Neural cell (in vitro differentiated cells): ENCODE results near the gene PCTP. TPM values are rescaled to one million over a fixed set of nuclear protein-coding genes. Genes with fewer than 3 reads are reported as not detected.

Experiments used
- H2AFZ ChIP-seq: fragments of 200-600, 300-800 bp; sonication (generic), shearing (Covaris generic); 2 replicates; pipeline ENCODE4 v1.6.0; 2014; ENCODE audit warnings: low read depth, mild to moderate bottlenecking, antibody characterized with exemption, low read length, moderate library complexity
- H3F3A ChIP-seq: fragments of 200-600 bp; shearing (Covaris generic); 2 replicates; pipeline ENCODE4 v1.6.1; 2016; ENCODE audit warnings: mild to moderate bottlenecking, moderate library complexity, mixed read lengths, antibody characterized with exemption, low read length; ENCODE audit not compliant: insufficient read depth, poor library complexity, severe bottlenecking
- H3K27ac ChIP-seq: fragments of 200-600, 300-800 bp; sonication (generic), shearing (Covaris generic); 2 replicates; pipeline ENCODE4 v1.5.1; 2014; ENCODE audit warnings: mild to moderate bottlenecking, low read length, moderate library complexity
- H3K27me3 ChIP-seq: fragments of 300-800, 200-600 bp; sonication (generic), shearing (Covaris generic); 2 replicates; pipeline ENCODE4 v1.6.0; 2014; ENCODE audit warnings: mild to moderate bottlenecking, low read depth, low read length, moderate library complexity; ENCODE audit not compliant: insufficient read depth
- H3K36me3 ChIP-seq: fragments of 300-800, 200-600 bp; sonication (generic), shearing (Covaris generic); 2 replicates; pipeline ENCODE4 v1.5.1; 2014; ENCODE audit warnings: mild to moderate bottlenecking, antibody characterized with exemption, low read length, moderate library complexity; ENCODE audit not compliant: insufficient read depth
- H3K4me2 ChIP-seq: fragments of 300-800, 200-600 bp; sonication (generic), shearing (Covaris generic); 2 replicates; pipeline ENCODE4 v1.6.0; 2014; ENCODE audit warnings: mild to moderate bottlenecking, low read length
- H3K4me3 ChIP-seq: fragments of 300-800, 200-600 bp; sonication (generic), shearing (Covaris generic); 2 replicates; pipeline ENCODE4 v1.5.1; 2014; ENCODE audit warnings: mild to moderate bottlenecking, low read length, moderate library complexity
- H3K79me2 ChIP-seq: fragments of 200-600 bp; shearing (Covaris generic); replicated peaks from 2 replicates; pipeline ENCODE4 v1.6.0; 2014; ENCODE audit warnings: mild to moderate bottlenecking, low read length, moderate library complexity; ENCODE audit not compliant: insufficient read depth
- H3K9ac ChIP-seq: fragments of 300-800, 200-600 bp; sonication (generic), shearing (Covaris generic); 2 replicates; pipeline ENCODE4 v1.6.1; 2016; ENCODE audit warnings: mild to moderate bottlenecking, low read length, mixed read lengths
- H3K9me2 ChIP-seq: fragments of 200-600 bp; shearing (Covaris generic); 2 replicates; pipeline ENCODE4 v1.6.1; 2016; ENCODE audit warnings: mild to moderate bottlenecking, low read length, mixed read lengths; ENCODE audit not compliant: insufficient read depth
- H3K9me3 ChIP-seq: fragments of 200-600, 300-800 bp; sonication (generic), shearing (Covaris generic); 2 replicates; pipeline ENCODE4 v1.6.1; 2016; ENCODE audit warnings: mild to moderate bottlenecking, mixed run types, low read length, moderate library complexity, mixed read lengths
- H4K20me1 ChIP-seq: fragments of 200-600 bp; shearing (Covaris generic); 2 replicates; pipeline ENCODE4 v1.6.1; 2016; ENCODE audit warnings: mild to moderate bottlenecking, mixed run types; ENCODE audit not compliant: insufficient read depth
- EP300 ChIP-seq: fragments of 450-650 bp; conservative IDR thresholded peaks from 2 replicates; pipeline ENCODE4 v1.6.1; 2014; ENCODE audit warnings: antibody characterized with exemption, mild to moderate bottlenecking, moderate library complexity; ENCODE audit not compliant: poor library complexity, severe bottlenecking
- EZH2 ChIP-seq: fragments of 200-600, 300-800 bp; shearing (Covaris generic), sonication (generic); IDR thresholded peaks from 2 replicates; pipeline ENCODE4 v1.6.1; 2014; ENCODE audit warnings: antibody characterized with exemption, low read length, borderline replicate concordance, mild to moderate bottlenecking; ENCODE audit not compliant: insufficient read depth, poor library complexity, severe bottlenecking
- MXI1 ChIP-seq: fragments of 450-650 bp; conservative IDR thresholded peaks from 2 replicates; pipeline ENCODE4 v1.6.1; 2014; ENCODE audit warnings: antibody characterized with exemption, mild to moderate bottlenecking; ENCODE audit not compliant: poor library complexity, severe bottlenecking
- POLR2AphosphoS5 ChIP-seq: IDR thresholded peaks from 2 replicates; pipeline ENCODE4 v1.6.1; 2012
- RAD21 ChIP-seq: fragments of 450-650 bp; conservative IDR thresholded peaks from 2 replicates; pipeline ENCODE4 v1.6.1; 2014; ENCODE audit warnings: antibody characterized with exemption, mild to moderate bottlenecking, moderate library complexity
- REST ChIP-seq: IDR thresholded peaks from 2 replicates; pipeline ENCODE4 v1.6.1; 2012; ENCODE audit warnings: borderline replicate concordance
- SMC3 ChIP-seq: fragments of 450-650 bp; conservative IDR thresholded peaks from 2 replicates; pipeline ENCODE4 v1.6.1; 2014; ENCODE audit warnings: antibody characterized with exemption, mild to moderate bottlenecking, moderate library complexity; ENCODE audit not compliant: poor library complexity
- TAF1 ChIP-seq: IDR thresholded peaks from 2 replicates; pipeline ENCODE4 v1.6.1; 2012; ENCODE audit warnings: low read depth
- polyA plus RNA-seq: library from polyadenylated mRNA; depleted of rRNA; stranded (reverse); fragments of >200 nt; gene quantifications from 2 replicates; pipeline ENCODE4 v1.2.3, GENCODE V29; 2014
- TF ChIP-seq, protein P1 (sequence below): fragments of 450-650 bp; IDR thresholded peaks from 2 replicates; pipeline ENCODE4 v1.5.1; 2014; ENCODE audit warnings: antibody characterized with exemption, mild to moderate bottlenecking, moderate library complexity; ENCODE audit not compliant: poor library complexity, severe bottlenecking

Gene PCTP
- polyA plus RNA-seq, 1 donor from 2014 or later, result 3.9 TPM

- H3K4me3 ChIP-seq, result no peak overlapping the region
- H3F3A ChIP-seq, result no peaks in the 10 kb centered on the region
- H4K20me1 ChIP-seq, result no peaks in the 10 kb centered on the region
- H3K27me3 ChIP-seq, result no peaks in the 10 kb centered on the region
- H3K4me2 ChIP-seq, result no peak overlapping the region
- H3K9ac ChIP-seq, result no peak overlapping the region
- H3K36me3 ChIP-seq, result no peaks in the 10 kb centered on the region
- no peaks in the 10 kb centered on the region for H3K9me3 ChIP-seq
- no peaks in the 10 kb centered on the region for H3K79me2 ChIP-seq
- H2AFZ ChIP-seq, result no peak overlapping the region
- H3K9me2 ChIP-seq, result no peaks in the 10 kb centered on the region
- no peak overlapping the region for H3K27ac ChIP-seq
- TF ChIP-seq MXI1, result no peak
- TF ChIP-seq REST, result no peak
- no peak for TF ChIP-seq EZH2
- no peak for TF ChIP-seq EP300
- TF ChIP-seq SMC3, result no peak
- no peak for TF ChIP-seq RAD21
- TF ChIP-seq, protein P1, sequence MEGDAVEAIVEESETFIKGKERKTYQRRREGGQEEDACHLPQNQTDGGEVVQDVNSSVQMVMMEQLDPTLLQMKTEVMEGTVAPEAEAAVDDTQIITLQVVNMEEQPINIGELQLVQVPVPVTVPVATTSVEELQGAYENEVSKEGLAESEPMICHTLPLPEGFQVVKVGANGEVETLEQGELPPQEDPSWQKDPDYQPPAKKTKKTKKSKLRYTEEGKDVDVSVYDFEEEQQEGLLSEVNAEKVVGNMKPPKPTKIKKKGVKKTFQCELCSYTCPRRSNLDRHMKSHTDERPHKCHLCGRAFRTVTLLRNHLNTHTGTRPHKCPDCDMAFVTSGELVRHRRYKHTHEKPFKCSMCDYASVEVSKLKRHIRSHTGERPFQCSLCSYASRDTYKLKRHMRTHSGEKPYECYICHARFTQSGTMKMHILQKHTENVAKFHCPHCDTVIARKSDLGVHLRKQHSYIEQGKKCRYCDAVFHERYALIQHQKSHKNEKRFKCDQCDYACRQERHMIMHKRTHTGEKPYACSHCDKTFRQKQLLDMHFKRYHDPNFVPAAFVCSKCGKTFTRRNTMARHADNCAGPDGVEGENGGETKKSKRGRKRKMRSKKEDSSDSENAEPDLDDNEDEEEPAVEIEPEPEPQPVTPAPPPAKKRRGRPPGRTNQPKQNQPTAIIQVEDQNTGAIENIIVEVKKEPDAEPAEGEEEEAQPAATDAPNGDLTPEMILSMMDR, result no peak
- TF ChIP-seq TAF1, result no peak
- TF ChIP-seq POLR2AphosphoS5, result no peak
Measured at GRCh38 chr17:55730380-55730779, 20.5 kb upstream of the PCTP start.

- no peak overlapping the region for H3K4me3 ChIP-seq
- no peak overlapping the region for H3K4me2 ChIP-seq
- H3K36me3 ChIP-seq, result no peaks in the 10 kb centered on the region
- H3K9ac ChIP-seq, result no peak overlapping the region
- TF ChIP-seq SMC3 (no peak), EZH2 (no peak), POLR2AphosphoS5 (no peak)
- no peak overlapping the region for H3K27ac ChIP-seq
- no peaks in the 10 kb centered on the region for H3K79me2 ChIP-seq
- no peaks in the 10 kb centered on the region for H3F3A ChIP-seq
- H2AFZ ChIP-seq, result no peak overlapping the region
- no peaks in the 10 kb centered on the region for H3K9me3 ChIP-seq
- no peaks in the 10 kb centered on the region for H3K9me2 ChIP-seq
- H4K20me1 ChIP-seq, result no peaks in the 10 kb centered on the region
- H3K27me3 ChIP-seq, result no peaks in the 10 kb centered on the region
Measured at GRCh38 chr17:55730808-55731207, 20.0 kb upstream of the PCTP start.
